ENCODE measurements around the gene REM1.
"Not testable (repeated sequence)": the region's sequence is repeated elsewhere in the genome, so short reads cannot be mapped to it uniquely, and the experiment has no call there.

Gene REM1

DNA sequence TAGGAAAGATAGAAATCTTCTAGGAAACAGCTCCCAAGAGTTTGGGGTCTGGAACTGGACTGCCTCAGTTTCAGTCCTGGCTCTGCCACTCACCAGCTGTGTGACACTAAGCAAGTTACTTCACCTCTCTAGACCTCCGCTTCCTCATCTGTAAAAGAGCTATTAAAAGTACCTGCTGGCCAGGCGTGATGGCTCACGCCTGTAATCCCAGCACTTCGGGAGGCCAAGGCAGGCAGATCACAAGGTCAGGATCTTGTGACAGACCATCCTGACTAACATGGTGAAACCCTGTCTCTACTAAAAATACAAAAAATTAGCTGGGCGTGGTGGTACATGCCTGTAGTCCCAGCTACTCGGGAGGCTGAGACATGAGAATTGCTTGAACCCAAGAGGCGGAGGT, 46.2 kb downstream of the REM1 start:
- peaks cover 19% of the 10 kb centered on the region for H3K4me1 ChIP-seq
- in situ Hi-C loops (cut with MboI; ENCODE audit: low sequenced_read_pairs): not testable (repeated sequence)
- peaks cover 26% of the 10 kb centered on the region for H3K36me3 ChIP-seq (replicated peaks)

DNA sequence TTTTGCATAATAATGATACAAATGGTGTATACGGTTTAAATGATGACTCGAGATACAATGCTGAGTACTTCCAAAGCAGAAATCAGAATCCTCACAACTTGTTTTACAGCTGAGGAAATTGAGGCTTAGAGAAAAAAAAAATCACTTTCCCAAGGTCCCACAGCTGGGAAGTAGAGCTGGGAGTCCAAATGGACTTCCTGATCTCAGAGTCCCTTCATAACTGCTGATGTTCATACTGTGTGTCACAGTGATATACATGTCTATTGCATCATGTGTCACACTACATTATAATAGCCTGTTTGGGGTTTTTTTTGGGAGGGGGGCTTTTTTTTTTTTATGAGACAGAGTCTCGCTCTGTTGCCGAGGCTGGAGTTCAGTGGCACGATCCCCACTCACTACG, 47.6 kb downstream of the REM1 start:
- Histone ChIP-seq H3K27me3 (ENCODE audit: low read depth) (no peaks in the 10 kb centered on the region), H3K36me3 (replicated peaks) (peaks cover 26% of the 10 kb centered on the region), H3K4me1 (peaks cover 7% of the 10 kb centered on the region), H3K4me3 (no peak overlapping the region), H3K9me3 (no peaks in the 10 kb centered on the region)
- peak in 1 of 2 experiments; percentile 18 for DNase-seq (ENCODE audit: low spot score in 2 of 2)
- in situ Hi-C loops (cut with MboI; ENCODE audit: low sequenced_read_pairs): no loop called here

More for the DNA sequence above, 46.2 kb downstream of the REM1 start:
- not testable (repeated sequence) for H3K4me3 ChIP-seq; H3K9me3 ChIP-seq; H3K27me3 ChIP-seq (ENCODE audit: low read depth); DNase-seq (ENCODE audit: low spot score in 2 of 2)

DNA sequence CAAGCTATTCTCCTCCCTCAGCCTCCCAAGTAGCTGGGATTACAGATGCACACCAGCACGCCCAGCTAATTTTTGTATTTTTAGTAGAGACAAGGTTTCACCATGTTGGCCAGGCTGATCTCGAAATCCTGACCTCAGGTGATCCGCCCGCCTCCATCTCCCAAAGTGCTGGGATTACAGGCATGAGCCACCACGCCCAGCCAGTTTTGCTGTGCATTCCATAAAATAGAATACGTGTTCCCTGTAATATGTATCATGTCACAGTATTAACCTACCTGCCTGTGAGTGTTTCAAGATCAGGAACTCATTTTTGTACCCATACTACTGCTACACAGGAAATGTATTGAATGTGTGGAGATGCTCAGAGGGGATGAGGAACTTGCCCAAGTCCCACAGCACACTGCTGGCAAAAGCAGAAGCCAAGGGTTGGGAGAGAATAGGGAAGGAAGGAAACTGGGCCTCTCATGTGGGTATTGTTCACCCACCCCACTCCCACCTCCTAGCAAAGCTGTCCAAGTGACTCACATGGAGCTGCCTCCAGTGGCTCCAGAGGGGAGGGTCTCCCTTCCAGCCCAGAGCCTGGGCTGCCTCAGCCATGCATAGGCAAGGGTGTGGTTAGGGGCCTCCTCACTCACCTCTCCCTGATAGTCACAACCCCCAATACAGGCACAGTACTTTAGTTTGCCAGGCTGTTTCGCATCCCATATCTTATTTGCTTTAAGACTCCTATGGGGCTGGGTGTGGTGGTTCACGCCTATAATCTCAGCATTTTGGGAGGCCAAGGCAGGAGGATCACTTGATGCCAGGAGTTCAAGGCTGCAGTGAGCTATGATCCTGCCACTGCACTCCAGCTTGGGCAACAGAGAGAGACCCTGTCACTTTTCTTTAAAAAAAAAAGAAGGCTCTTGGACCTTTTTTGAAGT, 48.5 kb downstream of the REM1 start:
- Histone ChIP-seq H3K4me3 (no peak overlapping the region), H3K9me3 (no peaks in the 10 kb centered on the region), H3K27me3 (ENCODE audit: low read depth) (no peaks in the 10 kb centered on the region), H3K36me3 (replicated peaks) (peaks cover 28% of the 10 kb centered on the region), H3K4me1 (peaks cover 6% of the 10 kb centered on the region)
- DNase-seq (ENCODE audit: low spot score in 2 of 2): no peak
- in situ Hi-C loops (cut with MboI; ENCODE audit: low sequenced_read_pairs): no loop called here

GRCh38 chr20:31527266-31527665, 52.2 kb downstream of the REM1 start:
- Histone ChIP-seq H3K4me3 (no peak overlapping the region), H3K9me3 (no peaks in the 10 kb centered on the region), H3K4me1 (peaks cover 2% of the 10 kb centered on the region; the same call in 1 of the 2 replicates), H3K36me3 (replicated peaks) (peaks cover 62% of the 10 kb centered on the region), H3K27me3 (ENCODE audit: low read depth) (no peaks in the 10 kb centered on the region)
- in situ Hi-C loops (cut with MboI; ENCODE audit: low sequenced_read_pairs): no loop called here
- no peak for DNase-seq (ENCODE audit: low spot score in 2 of 2)

Data from HAP-1 (cell line).